Jurkat, Clone E6-1 (cell line): ENCODE measurements around the gene SUPT3H.
"Not testable (repeated sequence)": the region's sequence is repeated elsewhere in the genome, so short reads cannot be mapped to it uniquely, and the experiment has no call there.

Source experiments
- DNase-seq: peaks from one replicate; pipeline ENCODE4 v3.0.0-alpha.2; 2011; ENCODE audit warnings: low read depth, low spot score
- H3K4me3 ChIP-seq: 2 replicates; pipeline ENCODE4 v1.5.1; 2011; ENCODE audit warnings: mild to moderate bottlenecking, low read length, control low read depth, moderate library complexity

SUPT3H gene

GRCh38 chr6:45200510-45200909, 177.2 kb downstream of the SUPT3H start:
- DNase-seq, result no peak
- H3K4me3 ChIP-seq, result no peak overlapping the region

- no peak overlapping the region; the same call in 1 of the 2 replicates for H3K4me3 ChIP-seq
- DNase-seq, result peak; percentile 77
Observed at GRCh38 chr6:45199554-45199953, 178.2 kb downstream of the SUPT3H start.

- H3K4me3 ChIP-seq, result no peak overlapping the region
- DNase-seq, result no peak
Observed at GRCh38 chr6:45196121-45196520, 181.6 kb downstream of the SUPT3H start.

GRCh38 chr6:45195137-45195536, 182.6 kb downstream of the SUPT3H start:
- no peak overlapping the region for H3K4me3 ChIP-seq
- DNase-seq, result no peak

- DNase-seq, result no peak
- H3K4me3 ChIP-seq, result no peak overlapping the region
Observed at GRCh38 chr6:45192556-45192955, 185.2 kb downstream of the SUPT3H start.

GRCh38 chr6:45191414-45191813, 186.3 kb downstream of the SUPT3H start:
- no peak for DNase-seq
- H3K4me3 ChIP-seq, result no peak overlapping the region

- H3K4me3 ChIP-seq, result no peak overlapping the region
- DNase-seq, result no peak
Observed at GRCh38 chr6:45187836-45188235, 189.9 kb downstream of the SUPT3H start.

- no peak overlapping the region for H3K4me3 ChIP-seq
- peak; percentile 51 for DNase-seq
Observed at GRCh38 chr6:45185403-45186251, 192.1 kb downstream of the SUPT3H start.

- DNase-seq, result no peak
- no peak overlapping the region for H3K4me3 ChIP-seq
Observed at GRCh38 chr6:45184937-45185336, 192.8 kb downstream of the SUPT3H start.

- no peak overlapping the region for H3K4me3 ChIP-seq
- DNase-seq, result no peak
Observed at GRCh38 chr6:45184040-45184439, 193.7 kb downstream of the SUPT3H start.

GRCh38 chr6:45176373-45176772, 201.4 kb downstream of the SUPT3H start:
- not testable (repeated sequence) for H3K4me3 ChIP-seq, DNase-seq

- H3K4me3 ChIP-seq, result no peak overlapping the region
- DNase-seq, result no peak
Observed at GRCh38 chr6:45175272-45175671, 202.5 kb downstream of the SUPT3H start.

- no peak overlapping the region for H3K4me3 ChIP-seq
- peak; percentile 57 for DNase-seq
Observed at GRCh38 chr6:45174045-45174444, 203.7 kb downstream of the SUPT3H start.

- no peak for DNase-seq
- H3K4me3 ChIP-seq, result no peak overlapping the region
Observed at GRCh38 chr6:45171380-45171779, 206.4 kb downstream of the SUPT3H start.

- H3K4me3 ChIP-seq, result no peak overlapping the region
- DNase-seq, result no peak
Observed at GRCh38 chr6:45170309-45170708, 207.4 kb downstream of the SUPT3H start.

- no peak for DNase-seq
Observed at GRCh38 chr6:45169815-45170214, 207.9 kb downstream of the SUPT3H start.

GRCh38 chr6:45163952-45164766, 213.6 kb downstream of the SUPT3H start:
- no peak overlapping the region for H3K4me3 ChIP-seq
- DNase-seq, result no peak

More at GRCh38 chr6:45169815-45170214, 207.9 kb downstream of the SUPT3H start:
- H3K4me3 ChIP-seq, result no peak overlapping the region

GRCh38 chr6:45160305-45160704, 217.4 kb downstream of the SUPT3H start:
- DNase-seq, result no peak
- H3K4me3 ChIP-seq, result no peak overlapping the region

GRCh38 chr6:45156075-45156474, 221.7 kb downstream of the SUPT3H start:
- no peak overlapping the region for H3K4me3 ChIP-seq
- DNase-seq, result peak; percentile 99

- no peak for DNase-seq
- H3K4me3 ChIP-seq, result no peak overlapping the region
Observed at GRCh38 chr6:45155341-45155894, 222.3 kb downstream of the SUPT3H start.
